Anterior cingulate cortex (tissue), 58 donors: ENCODE measurements around the gene GJA10.
"Not testable (repeated sequence)": the region's sequence is repeated elsewhere in the genome, so short reads cannot be mapped to it uniquely, and the experiment has no call there.

Experiments
- DNase-seq, 58 donors: peaks; one replicate each; lab custom pipeline; 2025; lab: John Stamatoyannopoulos, UW

The GJA10 gene

GRCh38 chr6:89894169-89894568 is at the start of gene GJA10:
GJA10 (plus strand) TSS chr6:89894469; CDS start chr6:89894469, 0 bp downstream.
- no peak for DNase-seq

- DNase-seq = not testable (repeated sequence)
Observed at GRCh38 chr6:89847513-89847912, 46.8 kb upstream of the GJA10 start.

GRCh38 chr6:89853068-89853467 is 41.2 kb upstream of the GJA10 start:
- no peak for DNase-seq

- no peak for DNase-seq
Observed at GRCh38 chr6:89858041-89858440, 36.2 kb upstream of the GJA10 start.

GRCh38 chr6:89859744-89860143 is 34.5 kb upstream of the GJA10 start:
- no peak for DNase-seq

- no peak for DNase-seq
Observed at GRCh38 chr6:89862273-89862672, 32.0 kb upstream of the GJA10 start.

GRCh38 chr6:89862698-89863097 is 31.6 kb upstream of the GJA10 start:
- no peak for DNase-seq

GRCh38 chr6:89866024-89866678 is 28.1 kb upstream of the GJA10 start:
- no peak for DNase-seq

GRCh38 chr6:89873721-89874120 is 20.5 kb upstream of the GJA10 start:
- DNase-seq = no peak

- no peak for DNase-seq
Observed at GRCh38 chr6:89874438-89874837, 19.8 kb upstream of the GJA10 start.

- no peak for DNase-seq
Observed at GRCh38 chr6:89886378-89887120, 7.7 kb upstream of the GJA10 start.

- DNase-seq = no peak
Observed at GRCh38 chr6:89887452-89888137, 6.7 kb upstream of the GJA10 start.

GRCh38 chr6:89888138-89888514 is 6.1 kb upstream of the GJA10 start:
- no peak for DNase-seq

- DNase-seq = no peak
Observed at GRCh38 chr6:89888871-89889270, 5.4 kb upstream of the GJA10 start.

- not testable (repeated sequence) for DNase-seq
Observed at GRCh38 chr6:89890845-89891528, 3.3 kb upstream of the GJA10 start.

GRCh38 chr6:89892577-89892976 is 1.7 kb upstream of the GJA10 start:
- not testable (repeated sequence) for DNase-seq

GRCh38 chr6:89895276-89895874 is 1.1 kb downstream of the GJA10 start:
- DNase-seq = no peak

- not testable (repeated sequence) for DNase-seq
Observed at GRCh38 chr6:89910001-89910901, 16.0 kb downstream of the GJA10 start.

GRCh38 chr6:89910902-89911240 is 16.6 kb downstream of the GJA10 start:
- no peak for DNase-seq
